PC-3 (cell line): ENCODE results near the gene GAB2. TPM values are rescaled to one million over a fixed set of nuclear protein-coding genes. Genes with fewer than 3 reads are reported as not detected.

Experiments used
- ATAC-seq: fragments of 200-7000 bp; cut with Tn5 transposase; 2 replicates; pipeline ENCODE4 v1.9.1; 2020; ENCODE audit warnings: mild to moderate bottlenecking, moderate library complexity
- BruUV-seq: library from RNA; stranded (reverse); fragments of 400-500 nt; replicated peaks from 2 replicates; lab custom pipeline; 2021; lab: Mats Ljungman, UMichigan
- CTCF ChIA-PET: fragments of 300-600 bp; sonication (Branson Sonifier 250); formaldehyde crosslinking; loops from one replicate; lab custom pipeline; 2022; ENCODE audit warnings: antibody characterized with exemption; lab: Charles Lee
- POLR2A ChIA-PET: fragments of 300-600 bp; sonication (Branson Sonifier 250); formaldehyde crosslinking; loops from one replicate; lab custom pipeline; 2022; ENCODE audit warnings: antibody characterized with exemption; ENCODE audit not compliant: unreplicated experiment; lab: Charles Lee
- DNase-seq: peaks from one replicate; pipeline ENCODE4 v3.0.0-alpha.2; 2015
- H2AFZ ChIP-seq: fragments of 300-600 bp; sonication (generic); 2 replicates; pipeline ENCODE4 v1.6.0; 2016; ENCODE audit warnings: antibody characterized with exemption, low read length
- H3F3A ChIP-seq: fragments of 300-600 bp; sonication (generic); one replicate; pipeline ENCODE4 v1.6.0; 2017; ENCODE audit warnings: antibody characterized with exemption, low read length, control low read depth, mild to moderate bottlenecking; ENCODE audit not compliant: unreplicated experiment
- H3K27ac ChIP-seq: fragments of 300-600 bp; sonication (generic); 2 replicates; pipeline ENCODE4 v1.5.1; 2016; ENCODE audit warnings: mild to moderate bottlenecking, low read length
- H3K27me3 ChIP-seq: fragments of 300-600 bp; sonication (generic); 2 replicates; pipeline ENCODE4 v1.6.1; 2016; ENCODE audit warnings: low read length, mixed read lengths
- H3K36me3 ChIP-seq: fragments of 300-600 bp; sonication (generic); 2 replicates; pipeline ENCODE4 v1.6.1; 2016; ENCODE audit warnings: low read depth, mixed run types, low read length, mixed read lengths
- H3K4me1 ChIP-seq: fragments of 300-600 bp; sonication (generic); 2 replicates; pipeline ENCODE4 v1.5.1; 2016; ENCODE audit warnings: low read length; ENCODE audit not compliant: insufficient read depth
- H3K4me2 ChIP-seq: fragments of 300-600 bp; sonication (generic); 2 replicates; pipeline ENCODE4 v1.6.0; 2016; ENCODE audit warnings: low read length
- H3K4me3 ChIP-seq: fragments of 300-600 bp; sonication (generic); 2 replicates; pipeline ENCODE4 v1.5.1; 2016; ENCODE audit warnings: mild to moderate bottlenecking, low read length, mixed read lengths
- H3K79me2 ChIP-seq: fragments of 300-600 bp; sonication (generic); 2 replicates; pipeline ENCODE4 v1.6.1; 2017; ENCODE audit warnings: low read length, mixed read lengths
- H3K9ac ChIP-seq: fragments of 300-600 bp; sonication (generic); 2 replicates; pipeline ENCODE4 v1.6.0; 2016; ENCODE audit warnings: mild to moderate bottlenecking, low read length
- H3K9me2 ChIP-seq: fragments of 300-600 bp; sonication (generic); replicated peaks from 2 replicates; pipeline ENCODE4 v1.6.1; 2016; ENCODE audit warnings: mixed run types, low read length, mixed read lengths
- H3K9me3 ChIP-seq: fragments of 300-600 bp; sonication (generic); 2 replicates; pipeline ENCODE4 v1.6.1; 2016; ENCODE audit warnings: low read length, mixed read lengths
- H4K20me1 ChIP-seq: fragments of 300-600 bp; sonication (generic); 2 replicates; pipeline ENCODE4 v1.6.1; 2016; ENCODE audit warnings: low read length, mixed read lengths
- EZH2 ChIP-seq: fragments of 300-600 bp; sonication (generic); IDR thresholded peaks from one replicate; pipeline ENCODE4 v1.6.1; 2017; ENCODE audit warnings: antibody characterized with exemption, mild to moderate bottlenecking, low read length; ENCODE audit not compliant: unreplicated experiment
- EZH2phosphoT487 ChIP-seq: fragments of 300-600 bp; sonication (generic); IDR thresholded peaks from 2 replicates; pipeline ENCODE4 v1.6.1; 2018; ENCODE audit warnings: mild to moderate bottlenecking, antibody characterized with exemption, low read length, borderline replicate concordance
- intact Hi-C: fragments of 100-400 bp; cut with micrococcal nuclease; formaldehyde crosslinking; loops from 2 replicates; pipeline ENCODE4 v1.9.0; 2023
- total RNA-seq: library from RNA; depleted of rRNA; stranded (reverse); fragments of >200 nt; gene quantifications from 2 replicates; pipeline ENCODE4 v1.2.3, GENCODE V29; 2014
- TF ChIP-seq, protein P1 (sequence below): fragments of 300-600 bp; sonication (generic); conservative IDR thresholded peaks from 2 replicates; pipeline ENCODE4 v1.5.1; 2017; ENCODE audit warnings: antibody characterized with exemption, low read depth, mild to moderate bottlenecking, low read length

The GAB2 gene
- total RNA-seq, 1 experiment from 2014 or later = 7.1 TPM

DNA sequence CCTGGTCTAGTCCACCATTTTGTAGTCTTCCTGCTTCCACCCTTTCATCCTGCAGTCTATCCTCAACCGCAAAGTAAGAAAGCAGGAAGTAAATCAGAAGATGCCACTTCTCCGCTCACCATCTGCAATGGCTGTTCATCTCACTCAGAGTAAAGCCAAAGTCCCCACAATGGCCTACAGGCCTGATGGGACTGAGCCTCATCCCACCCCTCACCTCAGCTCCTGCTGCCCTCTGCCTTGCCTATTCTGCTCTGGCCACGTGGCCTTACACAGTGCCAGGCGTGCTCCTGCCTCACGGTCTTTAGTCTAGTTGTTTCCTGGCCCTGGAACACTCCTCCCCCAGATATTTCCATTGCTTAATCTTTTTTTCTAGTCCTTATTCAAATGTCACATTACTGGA is 133.4 kb downstream of the GAB2 start:
- Histone ChIP-seq H3K9me3 (peaks cover 7% of the 10 kb centered on the region; the same call in 1 of the 2 replicates), H3F3A (no peaks in the 10 kb centered on the region), H3K79me2 (no peaks in the 10 kb centered on the region; the same call in 1 of the 2 replicates), H3K4me3 (no peak overlapping the region), H3K27me3 (no peaks in the 10 kb centered on the region), H3K4me1 (no peaks in the 10 kb centered on the region), H4K20me1 (no peaks in the 10 kb centered on the region), H3K27ac (no peak overlapping the region), H3K36me3 (0 out of 2 replicates have a peak, but pooled peaks cover 3% of the 10 kb centered on the region), H3K9me2 (0 out of 2 replicates have a peak, but pooled peaks cover 6% of the 10 kb centered on the region), H2AFZ (no peak overlapping the region), H3K4me2 (no peak overlapping the region), H3K9ac (no peak overlapping the region)
- intact Hi-C loops = no loop called here
- TF ChIP-seq EZH2phosphoT487 = no peak
- no peak for TF ChIP-seq EZH2
- TF ChIP-seq, protein P1, sequence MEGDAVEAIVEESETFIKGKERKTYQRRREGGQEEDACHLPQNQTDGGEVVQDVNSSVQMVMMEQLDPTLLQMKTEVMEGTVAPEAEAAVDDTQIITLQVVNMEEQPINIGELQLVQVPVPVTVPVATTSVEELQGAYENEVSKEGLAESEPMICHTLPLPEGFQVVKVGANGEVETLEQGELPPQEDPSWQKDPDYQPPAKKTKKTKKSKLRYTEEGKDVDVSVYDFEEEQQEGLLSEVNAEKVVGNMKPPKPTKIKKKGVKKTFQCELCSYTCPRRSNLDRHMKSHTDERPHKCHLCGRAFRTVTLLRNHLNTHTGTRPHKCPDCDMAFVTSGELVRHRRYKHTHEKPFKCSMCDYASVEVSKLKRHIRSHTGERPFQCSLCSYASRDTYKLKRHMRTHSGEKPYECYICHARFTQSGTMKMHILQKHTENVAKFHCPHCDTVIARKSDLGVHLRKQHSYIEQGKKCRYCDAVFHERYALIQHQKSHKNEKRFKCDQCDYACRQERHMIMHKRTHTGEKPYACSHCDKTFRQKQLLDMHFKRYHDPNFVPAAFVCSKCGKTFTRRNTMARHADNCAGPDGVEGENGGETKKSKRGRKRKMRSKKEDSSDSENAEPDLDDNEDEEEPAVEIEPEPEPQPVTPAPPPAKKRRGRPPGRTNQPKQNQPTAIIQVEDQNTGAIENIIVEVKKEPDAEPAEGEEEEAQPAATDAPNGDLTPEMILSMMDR = no peak
- no TSS peak for BruUV-seq
- ATAC-seq (no peak), DNase-seq (no peak)
- ChIA-PET POLR2A (interaction anchor here (0.6 kb wide), 1 partner anchor 227 kb away, joined by 4 read pairs; no protein-coding TSS in a partner anchor), CTCF (no interaction called here)

DNA sequence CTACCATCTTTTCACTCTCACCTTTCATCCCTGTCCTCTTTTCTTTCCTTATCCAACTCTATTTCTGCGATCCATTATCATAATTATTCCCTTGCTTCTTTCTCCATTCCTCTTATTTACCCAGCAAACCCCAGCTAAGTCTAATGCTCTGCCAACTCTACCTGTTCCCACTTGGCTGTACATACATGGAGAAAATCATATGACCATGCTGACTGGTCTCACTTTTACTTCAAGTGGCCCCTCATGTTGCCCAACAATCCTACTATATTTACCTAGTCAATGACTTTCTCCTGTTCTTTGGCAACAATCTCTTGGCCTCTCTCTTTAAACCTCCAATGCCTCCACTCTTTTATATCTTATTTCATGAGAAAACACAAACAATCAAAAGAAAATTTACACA is 134.8 kb downstream of the GAB2 start:
- intact Hi-C loops = no loop called here
- no TSS peak for BruUV-seq
- no peaks in the 10 kb centered on the region for H3K27me3 ChIP-seq
- H3F3A ChIP-seq = no peaks in the 10 kb centered on the region
- POLR2A ChIA-PET = no interaction called here
- TF ChIP-seq, protein P1 = no peak
- TF ChIP-seq EZH2 (no peak), EZH2phosphoT487 (no peak)
- no peak overlapping the region for H2AFZ ChIP-seq
- H3K4me1 ChIP-seq = no peaks in the 10 kb centered on the region
- CTCF ChIA-PET = no interaction called here
- H3K4me3 ChIP-seq = no peak overlapping the region
- H3K9me3 ChIP-seq = no peaks in the 10 kb centered on the region
- no peak overlapping the region for H3K4me2 ChIP-seq
- H3K36me3 ChIP-seq = no peaks in the 10 kb centered on the region
- DNase-seq (no peak), ATAC-seq (no peak)
- no peaks in the 10 kb centered on the region for H4K20me1 ChIP-seq
- no peak overlapping the region for H3K9ac ChIP-seq
- no peaks in the 10 kb centered on the region; the same call in 1 of the 2 replicates for H3K79me2 ChIP-seq
- 0 out of 2 replicates have a peak, but pooled peaks cover 6% of the 10 kb centered on the region for H3K9me2 ChIP-seq
- no peak overlapping the region for H3K27ac ChIP-seq

DNA sequence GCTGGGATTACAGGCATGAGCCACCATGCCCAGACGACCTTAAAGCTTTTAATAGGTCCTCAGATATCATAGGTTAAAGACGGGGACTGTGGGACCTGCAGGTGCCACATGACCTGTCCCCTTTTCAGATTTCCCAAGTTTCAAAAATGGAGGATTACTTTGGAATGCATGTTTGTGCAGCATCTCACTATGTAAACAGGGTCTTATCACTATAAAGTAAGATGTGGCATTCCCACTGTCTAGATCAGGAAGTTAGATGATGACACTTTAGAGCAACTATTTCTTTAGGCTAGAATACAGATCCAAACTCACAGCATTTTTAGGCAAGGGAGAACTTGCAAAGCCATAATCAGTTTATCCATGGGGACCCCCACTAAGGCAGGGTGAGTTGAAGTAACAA is 136.1 kb downstream of the GAB2 start:
- Histone ChIP-seq H3K9me3 (no peaks in the 10 kb centered on the region), H3K9ac (no peak overlapping the region), H3K4me1 (no peaks in the 10 kb centered on the region), H3K4me2 (no peak overlapping the region), H3K4me3 (no peak overlapping the region), H3K27ac (no peak overlapping the region), H3K79me2 (no peaks in the 10 kb centered on the region; the same call in 1 of the 2 replicates), H4K20me1 (no peaks in the 10 kb centered on the region), H3K36me3 (no peaks in the 10 kb centered on the region), H2AFZ (no peak overlapping the region), H3F3A (no peaks in the 10 kb centered on the region), H3K27me3 (no peaks in the 10 kb centered on the region), H3K9me2 (0 out of 2 replicates have a peak, but pooled peaks cover 6% of the 10 kb centered on the region)
- DNase-seq (no peak), ATAC-seq (no peak)
- intact Hi-C loops = no loop called here
- ChIA-PET POLR2A (no interaction called here), CTCF (no interaction called here)
- no TSS peak for BruUV-seq
- TF ChIP-seq EZH2 (no peak), EZH2phosphoT487 (no peak)
- TF ChIP-seq, protein P1 = no peak
